Ureter (tissue), 1 donor: Measurements from ENCODE around the gene NOXRED1. TPM values are rescaled to one million over a fixed set of nuclear protein-coding genes. Genes with fewer than 3 reads are reported as not detected.

Source experiments
- total RNA-seq: library from RNA; stranded (reverse); gene quantifications from one replicate; pipeline ENCODE4 v1.2.4, GENCODE V29; 2023
- donor health status: DM: yes; HTN: yes; CAD: no.

Gene NOXRED1
- total RNA-seq, 1 donor from 2014 or later, result 1.7 TPM

Other genes with a start within 250 kb of the NOXRED1 start
- 0.55 TPM for gene TMEM63C, start 241.7 kb downstream of the NOXRED1 start, total RNA-seq
- not detected for gene NGB, start 152.3 kb downstream of the NOXRED1 start, total RNA-seq
- 37.6 TPM for gene POMT2, start 102.6 kb downstream of the NOXRED1 start, total RNA-seq
- 29.4 TPM for gene GSTZ1, start 102.5 kb downstream of the NOXRED1 start, total RNA-seq
- gene TMED8, start 46.4 kb downstream of the NOXRED1 start, total RNA-seq, result 13.3 TPM
- gene SAMD15, start 46.1 kb downstream of the NOXRED1 start, total RNA-seq, result 1.8 TPM
- 18.2 TPM for gene VIPAS39, start 34.1 kb upstream of the NOXRED1 start, total RNA-seq
- 131 TPM for gene AHSA1, start 34.6 kb upstream of the NOXRED1 start, total RNA-seq
- 3.5 TPM for gene ISM2, start 75.3 kb upstream of the NOXRED1 start, total RNA-seq
- 49.9 TPM for gene SPTLC2, start 193.1 kb upstream of the NOXRED1 start, total RNA-seq